NCI-H748 (cell line): ENCODE data around the gene FYB2.

Source experiments
- DNase-seq: peaks from one replicate; lab custom pipeline; 2025; ENCODE audit not compliant: unreplicated experiment; lab: John Stamatoyannopoulos, UW

The FYB2 gene, protein sequence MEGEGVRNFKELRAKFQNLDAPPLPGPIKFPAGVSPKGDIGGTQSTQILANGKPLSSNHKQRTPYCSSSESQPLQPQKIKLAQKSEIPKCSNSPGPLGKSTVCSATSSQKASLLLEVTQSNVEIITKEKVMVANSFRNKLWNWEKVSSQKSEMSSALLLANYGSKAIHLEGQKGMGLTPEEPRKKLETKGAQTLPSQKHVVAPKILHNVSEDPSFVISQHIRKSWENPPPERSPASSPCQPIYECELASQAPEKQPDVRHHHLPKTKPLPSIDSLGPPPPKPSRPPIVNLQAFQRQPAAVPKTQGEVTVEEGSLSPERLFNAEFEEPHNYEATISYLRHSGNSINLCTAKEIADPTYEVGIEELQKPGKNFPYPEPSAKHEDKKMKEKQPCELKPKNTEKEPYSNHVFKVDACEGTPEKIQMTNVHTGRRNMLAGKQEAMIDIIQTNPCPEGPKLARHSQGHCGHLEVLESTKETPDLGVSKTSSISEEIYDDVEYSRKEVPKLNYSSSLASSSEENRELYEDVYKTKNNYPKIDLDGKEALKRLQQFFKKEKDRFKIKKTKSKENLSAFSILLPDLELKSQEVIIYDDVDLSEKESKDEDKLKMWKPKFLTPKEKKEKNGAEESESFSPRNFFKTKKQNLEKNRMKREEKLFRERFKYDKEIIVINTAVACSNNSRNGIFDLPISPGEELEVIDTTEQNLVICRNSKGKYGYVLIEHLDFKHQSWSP

DNA sequence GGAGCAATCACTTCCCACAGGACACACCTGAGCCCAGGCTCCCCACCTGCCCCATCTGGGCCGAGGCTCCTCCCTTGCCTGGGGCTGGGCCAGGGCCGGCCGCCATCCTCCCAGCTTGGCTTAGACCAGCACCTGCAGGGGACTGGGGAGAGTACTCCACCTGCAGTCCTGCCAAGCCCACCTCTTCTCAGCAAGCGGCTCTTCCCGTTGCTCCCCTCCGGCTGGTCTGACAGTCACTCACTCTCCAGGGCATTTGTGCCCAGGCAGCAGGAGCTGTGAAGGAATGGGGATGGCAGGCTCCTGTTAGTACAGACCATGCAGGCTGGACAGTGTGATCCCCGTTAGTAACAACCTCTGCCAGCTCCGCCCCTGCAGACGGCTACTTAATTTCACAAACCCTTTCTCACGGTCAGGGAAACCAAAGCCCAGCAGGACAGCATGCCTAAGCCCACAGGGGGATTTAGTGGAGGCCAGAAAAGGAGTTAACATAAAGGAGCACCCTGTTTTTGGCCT is at the start of gene FYB2:
TSS of gene FYB2 (minus strand) at position 18 of the 513 bp plus-strand sequence. CDS start 114 bp downstream, outside the sequence.
- peak; percentile 29 for DNase-seq

DNA sequence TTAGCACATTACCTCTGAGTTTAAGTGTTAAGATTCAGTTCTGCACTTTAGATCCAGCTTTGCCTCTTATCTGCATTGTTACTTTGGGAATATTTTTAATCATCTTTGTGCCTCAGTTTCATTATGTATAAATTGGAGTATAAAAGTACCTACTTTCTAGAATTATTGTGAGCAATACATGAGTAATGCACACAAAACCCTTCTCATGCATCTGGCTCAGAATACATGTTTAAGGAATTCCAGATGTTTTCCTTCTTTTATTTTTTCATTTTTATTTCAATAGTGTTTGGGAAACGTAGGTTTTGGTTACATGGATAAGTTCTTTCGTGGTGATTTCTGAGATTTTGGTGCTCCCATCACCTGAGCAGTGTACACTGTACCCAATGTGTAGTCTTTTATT is 49.6 kb upstream of the FYB2 start:
- DNase-seq: no peak

- DNase-seq: no peak
These were observed 48.3 kb upstream of the FYB2 start for GRCh38 chr1:56867491-56867890.

GRCh38 chr1:56866656-56867055 is 47.5 kb upstream of the FYB2 start:
- no peak for DNase-seq

DNA sequence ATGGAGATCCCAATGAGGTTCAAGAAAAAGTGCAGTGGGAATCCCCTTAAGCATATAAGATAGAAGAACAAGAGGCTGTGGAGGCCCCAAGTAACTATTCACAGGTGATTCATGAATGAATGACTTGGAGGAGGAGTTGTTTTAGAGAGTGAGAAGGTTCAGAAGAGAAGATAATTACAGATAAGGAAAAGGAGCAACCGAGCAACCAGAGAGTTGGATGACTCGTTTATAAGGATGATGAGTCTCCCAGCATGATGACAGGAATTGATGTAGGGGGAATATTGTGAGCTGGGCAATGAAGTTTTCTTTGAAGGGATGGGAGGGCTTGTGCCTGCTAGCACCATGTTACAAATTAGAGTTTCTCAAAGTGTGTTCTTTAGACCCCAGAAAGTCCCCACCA is 45.2 kb upstream of the FYB2 start:
- DNase-seq: no peak

- DNase-seq: no peak
These were observed 44.2 kb upstream of the FYB2 start for GRCh38 chr1:56863265-56863992.

DNA sequence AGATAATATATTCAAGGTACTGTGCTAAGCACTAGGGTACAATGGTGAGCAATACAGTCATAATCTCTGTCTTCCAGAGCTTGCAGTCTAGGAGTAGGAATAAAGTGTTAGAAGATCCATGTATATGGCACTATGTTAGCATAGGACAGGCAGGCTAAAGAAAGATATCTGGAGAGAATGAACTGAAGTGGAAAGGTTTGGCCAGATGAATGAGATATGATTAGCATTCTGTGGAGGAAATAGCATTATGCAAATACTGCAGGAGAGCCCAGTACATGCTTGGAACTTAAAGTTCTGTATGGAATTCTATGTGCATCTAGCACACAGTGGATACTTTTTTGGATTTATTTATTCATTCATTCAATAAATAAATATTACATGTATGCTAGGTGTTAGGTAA is 40.1 kb upstream of the FYB2 start:
- DNase-seq: no peak

- DNase-seq: no peak
These were observed 37.0 kb upstream of the FYB2 start for GRCh38 chr1:56856186-56856585.

DNA sequence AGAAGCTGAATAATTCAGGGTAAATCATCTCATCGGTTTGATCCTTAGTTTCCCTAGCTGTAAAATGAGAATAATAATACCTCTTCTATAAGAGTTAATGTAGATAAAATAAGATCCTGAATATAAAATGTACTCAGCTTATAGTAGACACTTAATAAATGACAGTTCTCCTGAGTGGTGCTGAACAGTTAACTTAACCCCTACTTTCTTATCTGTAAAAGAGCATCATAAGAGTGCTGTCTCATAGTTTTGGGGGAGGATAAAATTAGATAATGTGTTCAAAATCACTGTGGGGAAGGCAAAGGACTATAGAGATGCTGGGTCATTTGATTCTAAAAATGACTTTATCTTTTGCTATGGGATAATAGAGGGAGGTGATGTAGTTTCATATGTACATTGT is 36.0 kb upstream of the FYB2 start:
- DNase-seq: no peak

- DNase-seq: no peak
These were observed 35.4 kb upstream of the FYB2 start, which contains the start of gene C8A for GRCh38 chr1:56854521-56855099. C8A (plus strand) TSS chr1:56854797; CDS start chr1:56854902, 105 bp downstream.

- no peak for DNase-seq
These were observed 33.3 kb upstream of the FYB2 start for GRCh38 chr1:56852476-56852875.

GRCh38 chr1:56850922-56851321 is 31.7 kb upstream of the FYB2 start:
- DNase-seq: no peak

GRCh38 chr1:56850411-56850810 is 31.2 kb upstream of the FYB2 start:
- DNase-seq: no peak

- no peak for DNase-seq
These were observed 30.5 kb upstream of the FYB2 start for GRCh38 chr1:56849750-56850149.

- no peak for DNase-seq
These were observed 26.1 kb upstream of the FYB2 start for GRCh38 chr1:56845343-56845742.

- DNase-seq: peak; percentile 57
These were observed 25.4 kb upstream of the FYB2 start for GRCh38 chr1:56844545-56845136.

DNA sequence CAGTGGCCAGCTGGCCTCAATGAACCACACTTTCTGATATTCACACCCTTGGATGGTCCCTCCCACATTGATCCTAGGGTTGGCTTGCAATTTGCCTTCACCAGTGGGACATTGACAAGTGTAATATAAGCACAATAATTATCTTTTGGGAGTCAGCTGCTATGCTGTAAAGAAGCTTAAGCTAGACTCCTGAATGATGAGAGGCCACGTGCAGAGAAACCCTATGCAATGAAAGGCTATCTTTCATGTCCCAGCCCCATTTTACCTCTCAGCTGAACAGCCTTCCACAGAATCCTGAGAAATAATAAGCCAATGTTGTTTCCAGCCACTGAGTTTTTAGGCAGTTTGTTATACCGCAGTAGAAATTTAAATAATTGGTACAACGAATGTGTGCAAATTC is 24.3 kb upstream of the FYB2 start:
- DNase-seq: no peak

- DNase-seq: no peak
These were observed 19.6 kb upstream of the FYB2 start for GRCh38 chr1:56838759-56839158.

GRCh38 chr1:56837244-56837939 is 18.2 kb upstream of the FYB2 start:
- no peak for DNase-seq

DNA sequence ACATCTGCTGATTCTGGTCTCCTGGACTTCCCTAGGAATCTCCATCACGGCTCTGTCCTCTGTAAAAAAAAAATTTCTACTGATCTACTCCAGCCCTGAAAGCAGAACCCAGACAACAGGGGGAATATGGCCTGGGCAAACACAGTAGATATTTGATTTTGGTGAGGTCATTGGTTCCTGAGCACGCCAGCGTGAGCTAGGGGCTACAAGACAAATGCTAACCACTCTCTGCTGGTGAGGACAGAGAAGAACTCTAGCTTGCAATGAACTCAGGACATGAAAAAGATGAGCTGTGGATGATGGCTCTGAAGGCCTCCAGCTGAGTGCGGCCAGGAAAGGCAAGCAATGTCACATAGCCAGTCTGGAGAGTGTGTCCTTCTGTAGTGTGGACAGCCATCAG is 17.2 kb upstream of the FYB2 start:
- DNase-seq: no peak
